ENCODE data around the gene DZIP1L.

DZIP1L gene

DNA sequence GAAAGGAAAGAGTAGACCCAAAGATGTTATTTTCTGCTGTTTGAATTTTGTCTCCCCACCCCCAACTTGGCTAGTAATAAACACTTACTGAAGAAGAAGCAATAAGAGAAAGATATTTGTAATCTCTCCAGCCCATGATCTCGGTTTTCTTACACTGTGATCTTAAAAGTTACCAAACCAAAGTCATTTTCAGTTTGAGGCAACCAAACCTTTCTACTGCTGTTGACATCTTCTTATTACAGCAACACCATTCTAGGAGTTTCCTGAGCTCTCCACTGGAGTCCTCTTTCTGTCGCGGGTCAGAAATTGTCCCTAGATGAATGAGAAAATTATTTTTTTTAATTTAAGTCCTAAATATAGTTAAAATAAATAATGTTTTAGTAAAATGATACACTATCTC lies 83.9 kb downstream of the DZIP1L start:
- no peak for DNase-seq

DNA sequence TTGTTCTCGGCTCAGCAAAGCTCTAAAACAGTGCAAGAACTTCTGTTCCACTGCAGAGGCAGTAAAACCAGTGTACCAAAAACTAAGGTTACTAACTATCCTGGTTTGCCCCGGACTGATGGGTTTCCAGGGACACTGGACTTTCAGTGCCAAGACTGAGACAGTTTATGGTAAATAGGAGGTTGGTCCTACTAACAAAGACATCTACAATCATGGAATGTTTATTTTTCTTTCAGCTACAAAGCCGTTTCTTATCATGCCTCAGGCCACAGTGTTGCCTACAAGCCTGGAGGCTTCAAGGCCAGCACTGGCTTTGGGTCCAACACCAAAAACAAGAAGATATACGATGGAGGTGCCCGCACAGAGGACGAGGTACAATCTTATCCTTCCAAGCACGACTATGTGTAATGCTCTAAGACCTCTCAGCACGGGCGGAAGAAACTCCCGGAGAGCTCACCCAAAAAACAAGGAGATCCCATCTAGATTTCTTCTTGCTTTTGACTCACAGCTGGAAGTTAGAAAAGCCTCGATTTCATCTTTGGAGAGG lies 84.6 kb downstream of the DZIP1L start:
- no peak for DNase-seq

DNA sequence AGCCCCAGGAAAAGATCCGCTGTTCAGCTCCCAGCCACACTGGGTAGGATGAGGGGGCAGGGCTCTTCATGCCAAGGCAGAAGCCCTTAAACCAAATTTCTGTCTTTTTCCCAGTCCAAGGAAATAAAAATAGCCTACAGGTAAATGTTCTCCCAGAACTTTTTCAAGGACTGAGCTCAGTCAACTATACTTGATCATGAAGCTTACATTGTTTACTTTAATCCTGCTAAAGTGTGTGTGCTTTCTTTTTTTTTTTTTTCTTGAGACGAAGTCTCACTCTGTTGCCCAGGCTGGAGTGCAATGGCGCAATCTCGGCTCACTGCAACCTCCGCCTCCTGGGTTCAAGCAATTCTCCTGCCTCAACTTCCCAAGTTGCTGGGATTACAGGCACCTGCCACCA lies 87.6 kb downstream of the DZIP1L start:
- DNase-seq, result no peak

GRCh38 chr3:138025553-138025952 lies 89.9 kb downstream of the DZIP1L start:
- DNase-seq, result no peak

DNA sequence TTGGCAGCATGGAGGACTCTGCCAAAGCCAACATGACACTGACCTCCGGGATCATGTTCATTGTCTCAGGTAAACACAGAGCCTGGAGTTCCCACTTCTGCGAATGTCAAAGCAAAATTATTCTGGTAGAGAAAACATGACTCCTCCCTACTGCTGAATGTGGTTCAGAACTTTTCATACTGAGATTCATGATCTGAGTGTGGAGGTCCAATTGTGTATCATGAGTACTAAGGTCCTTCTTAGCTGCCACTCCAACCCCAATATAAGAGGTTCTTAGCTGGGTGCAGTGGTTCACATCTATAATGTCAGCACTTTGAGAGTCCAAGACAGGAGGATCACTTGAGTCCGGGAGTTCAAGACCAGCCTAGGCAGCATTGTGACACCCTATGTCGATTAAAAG lies 91.7 kb downstream of the DZIP1L start:
- DNase-seq, result no peak

DNA sequence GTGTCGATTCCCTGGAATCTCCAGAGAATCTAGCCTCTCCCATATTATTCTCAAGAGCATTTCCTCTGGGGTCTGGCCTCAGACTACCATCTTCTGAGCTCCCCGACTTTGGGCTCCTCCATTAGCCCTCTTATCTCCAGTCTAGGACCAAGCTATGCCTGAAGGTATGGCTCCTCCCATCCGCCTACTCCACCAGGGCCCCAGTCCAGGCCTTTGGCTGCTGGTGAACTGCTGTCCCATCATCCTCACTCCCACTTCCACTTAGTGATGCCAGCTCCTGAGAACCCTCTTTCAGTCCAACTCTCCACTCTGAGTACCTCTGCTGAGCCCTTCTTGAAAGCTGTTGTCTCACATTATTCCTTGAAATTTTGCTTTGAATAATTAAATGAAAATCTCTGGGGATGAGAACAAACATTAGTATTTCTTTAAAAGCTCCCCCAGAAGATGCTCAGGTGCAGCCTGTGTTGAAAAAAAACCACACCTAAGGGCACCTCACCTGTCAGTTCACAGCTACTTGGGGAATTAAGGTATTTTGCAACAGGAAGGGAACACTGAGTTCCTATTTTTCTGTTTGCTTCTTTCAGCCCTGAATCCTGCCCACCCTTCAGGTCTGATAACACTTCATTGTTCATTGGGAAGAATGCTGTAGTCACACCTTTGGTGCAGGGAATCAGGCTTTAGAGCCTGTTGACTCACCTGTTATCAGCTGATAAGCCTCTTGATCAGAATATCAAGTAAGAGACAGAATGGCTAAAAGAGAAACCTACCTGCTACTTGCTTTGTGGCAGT lies 95.9 kb downstream of the DZIP1L start:
- DNase-seq, result no peak

DNA sequence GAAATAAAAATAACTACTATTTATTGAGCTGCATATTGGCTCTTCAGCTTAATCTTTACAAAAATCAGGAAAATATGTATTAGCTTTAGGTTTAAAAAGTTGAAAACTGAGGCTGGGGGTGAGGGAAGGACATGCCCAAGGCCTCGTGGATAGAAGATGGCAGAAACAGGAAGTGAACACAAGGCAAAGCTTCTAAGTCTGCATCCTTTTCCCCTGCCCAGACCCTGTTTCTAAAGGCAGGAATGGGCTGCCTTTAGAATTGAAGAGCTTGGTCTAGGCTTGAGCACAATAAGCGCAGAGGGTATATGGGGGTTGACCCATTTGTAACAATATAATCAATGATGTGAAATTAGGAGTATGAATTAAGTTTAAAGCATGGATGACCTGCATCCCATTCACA lies 99.3 kb downstream of the DZIP1L start:
- DNase-seq, result no peak

DNA sequence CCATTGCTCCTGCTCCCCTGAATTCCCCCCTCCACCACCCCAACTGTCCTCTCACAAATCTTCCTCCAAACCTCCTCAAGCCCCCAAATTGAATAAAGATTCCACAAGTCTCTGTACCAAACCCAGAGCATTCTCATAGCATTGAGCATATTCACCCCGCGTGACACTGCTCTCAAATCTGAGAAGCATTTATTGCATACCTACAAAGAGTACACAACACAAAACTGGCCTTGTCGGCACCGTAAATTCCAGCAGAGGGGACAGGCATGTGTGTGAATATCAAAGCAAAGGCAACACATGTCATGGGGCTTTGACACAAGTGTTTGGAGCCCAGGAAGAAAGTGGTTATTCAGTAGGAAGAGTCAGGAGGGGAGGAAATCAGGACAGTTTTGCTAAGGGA lies 102.9 kb downstream of the DZIP1L start:
- no peak for DNase-seq

Data from fibroblast of skin of scalp (primary cell).